ENCODE measurements around the gene GLO1.
A peak's percentile ranks its signal among the peaks of the same experiment; 100 is the strongest.

GLO1 gene

DNA sequence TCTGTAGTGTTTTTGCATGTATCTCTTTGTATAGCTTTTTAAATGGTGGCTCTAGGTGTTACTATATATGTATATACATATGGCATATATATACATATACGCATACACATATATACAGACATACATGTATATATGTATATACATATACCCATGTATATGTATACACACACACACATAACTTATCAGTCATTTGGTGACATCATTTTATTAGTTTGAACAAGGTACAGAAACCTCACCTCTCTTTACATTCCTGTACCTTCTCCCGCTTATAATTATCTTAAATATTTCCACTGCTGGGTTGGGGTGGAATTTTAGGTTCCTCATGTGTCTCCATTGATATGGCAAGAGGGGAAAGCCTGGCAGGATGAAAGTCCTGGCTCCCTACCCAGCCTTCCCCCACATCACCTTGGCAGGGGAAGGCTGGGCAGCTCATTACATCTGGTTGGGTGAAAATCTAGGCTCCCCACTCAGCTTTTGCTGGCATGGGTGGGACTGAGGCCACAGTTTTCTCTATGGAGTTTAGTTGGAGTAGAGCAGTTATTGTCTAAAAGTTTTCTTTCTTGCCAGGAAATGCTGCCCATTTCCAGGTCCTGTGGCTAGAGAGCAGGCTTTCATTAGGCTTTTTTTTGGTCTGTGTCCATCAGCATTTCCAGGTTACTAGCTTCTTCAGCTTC lies 7.6 kb downstream of the GLO1 start:
- Mint-ChIP-seq H3K27ac (no peak overlapping the region), H3K9me3 (peaks cover 14% of the 10 kb centered on the region), H3K4me3 (no peak overlapping the region), H3K4me1 (ENCODE audit: low read depth) (peaks cover 37% of the 10 kb centered on the region), H3K27me3 (ENCODE audit: low read depth) (no peaks in the 10 kb centered on the region), H3K36me3 (ENCODE audit: low read depth) (peaks cover 46% of the 10 kb centered on the region)
- no peak for DNase-seq (ENCODE audit: low spot score)

DNA sequence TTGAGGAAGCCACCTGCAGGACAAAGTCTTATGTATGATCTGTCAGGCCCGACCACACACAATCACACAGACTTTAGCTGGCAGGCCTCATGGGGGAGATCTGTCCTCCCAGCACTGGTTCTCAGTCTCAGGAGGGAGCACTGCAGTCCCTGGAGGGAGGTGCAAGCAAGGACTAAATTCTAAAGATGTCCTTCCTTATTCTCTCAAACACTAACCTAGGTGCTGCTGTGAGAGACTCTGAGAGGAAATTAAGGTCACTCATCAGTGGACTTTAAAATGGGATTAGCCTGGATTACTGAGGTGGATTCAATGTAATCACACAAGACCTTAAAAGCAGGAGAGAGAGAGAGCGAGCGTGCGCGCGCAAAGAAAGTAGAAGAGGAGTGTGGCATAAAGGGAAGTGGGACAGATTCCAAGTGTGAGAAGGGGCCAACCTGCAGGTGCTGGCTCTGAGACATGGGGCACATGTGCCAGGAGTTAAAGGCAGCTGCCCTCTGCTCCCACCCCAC lies 14.3 kb downstream of the GLO1 start:
- Mint-ChIP-seq H3K9me3 (no peaks in the 10 kb centered on the region), H3K27me3 (ENCODE audit: low read depth) (no peaks in the 10 kb centered on the region), H3K4me1 (ENCODE audit: low read depth) (peaks cover 28% of the 10 kb centered on the region), H3K4me3 (no peak overlapping the region), H3K36me3 (ENCODE audit: low read depth) (peaks cover 17% of the 10 kb centered on the region), H3K27ac (no peak overlapping the region)
- no peak for DNase-seq (ENCODE audit: low spot score)

DNA sequence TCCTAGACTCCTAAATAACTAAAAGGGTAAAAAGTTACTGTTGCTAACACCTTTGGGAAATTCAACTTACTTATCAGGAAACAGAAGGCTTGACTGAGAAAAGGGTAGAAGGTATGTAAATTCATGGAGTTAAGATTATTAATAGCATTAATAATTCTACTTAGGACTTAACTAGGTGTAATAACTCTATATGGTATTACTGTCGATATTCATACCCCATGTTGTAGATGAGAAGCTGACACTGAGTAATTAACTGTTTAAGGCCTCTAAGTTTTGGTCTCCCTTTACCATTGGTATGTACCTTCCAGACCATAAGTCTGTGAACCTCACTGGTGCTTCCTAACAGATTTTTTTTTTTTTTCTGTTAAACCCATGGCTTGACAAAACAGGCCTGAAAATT lies 15.4 kb downstream of the GLO1 start:
- H3K4me1 Mint-ChIP-seq (ENCODE audit: low read depth) = peaks cover 28% of the 10 kb centered on the region
- no peak overlapping the region for H3K4me3 Mint-ChIP-seq
- no peak overlapping the region for H3K27ac Mint-ChIP-seq
- H3K36me3 Mint-ChIP-seq (ENCODE audit: low read depth) = peaks cover 14% of the 10 kb centered on the region
- no peak for DNase-seq (ENCODE audit: low spot score)
- H3K27me3 Mint-ChIP-seq (ENCODE audit: low read depth) = no peaks in the 10 kb centered on the region
- no peaks in the 10 kb centered on the region for H3K9me3 Mint-ChIP-seq

DNA sequence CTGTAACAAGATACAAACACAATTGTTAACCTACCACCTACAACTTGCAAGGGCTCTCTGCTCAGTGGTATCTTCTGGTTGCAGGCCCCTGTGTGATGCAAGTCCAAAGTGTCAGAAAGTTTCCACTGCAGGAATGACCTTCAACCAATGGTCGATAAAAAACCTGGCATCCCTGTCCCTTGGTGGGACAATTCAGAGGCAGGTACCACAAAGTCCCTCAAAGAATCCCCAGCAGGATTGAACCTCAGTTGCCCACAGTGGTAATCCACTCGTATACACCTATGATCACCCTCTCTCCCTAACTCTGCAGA lies 15.9 kb downstream of the GLO1 start:
- H3K27ac Mint-ChIP-seq = peak overlapping the region; percentile 32
- no peaks in the 10 kb centered on the region for H3K9me3 Mint-ChIP-seq

DNA sequence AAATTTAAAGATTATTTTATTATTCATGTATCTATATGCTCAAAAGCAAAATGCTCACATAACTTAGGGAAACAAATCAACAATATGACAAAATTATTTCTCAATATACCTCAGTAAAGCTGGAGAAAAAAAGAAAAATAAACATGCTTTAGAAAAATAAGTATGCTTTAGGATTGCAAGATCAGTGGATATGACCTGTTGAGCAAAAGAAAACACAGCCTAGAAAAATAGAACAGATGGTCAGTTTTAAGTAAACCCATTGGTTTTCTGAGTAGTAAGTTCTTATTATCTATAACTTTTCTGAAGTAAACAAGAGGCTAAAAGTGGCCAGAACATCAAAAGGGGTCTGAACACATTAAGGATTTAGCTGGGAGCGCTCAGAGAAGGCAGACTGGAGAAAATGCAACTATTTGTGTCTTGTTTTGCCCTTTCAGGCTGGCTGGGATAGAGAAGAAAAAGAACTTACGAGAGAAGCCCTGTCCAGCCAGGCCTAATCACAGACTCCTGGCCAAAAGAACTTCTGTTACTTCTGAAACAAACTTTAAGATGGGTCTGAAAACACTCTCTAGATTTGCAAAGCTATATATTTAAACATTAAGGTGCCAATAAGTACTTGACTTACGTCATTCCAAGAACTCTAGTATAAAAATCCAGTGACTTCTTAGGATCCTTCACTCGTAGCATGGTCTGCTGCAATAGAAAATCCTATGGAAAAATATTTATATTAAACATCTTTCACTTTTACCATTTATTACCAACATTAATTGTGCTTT lies 16.5 kb downstream of the GLO1 start:
- Mint-ChIP-seq H3K9me3 (no peaks in the 10 kb centered on the region), H3K4me1 (ENCODE audit: low read depth) (peaks cover 28% of the 10 kb centered on the region), H3K27me3 (ENCODE audit: low read depth) (no peaks in the 10 kb centered on the region), H3K36me3 (ENCODE audit: low read depth) (peaks cover 20% of the 10 kb centered on the region), H3K27ac (peak overlapping the region; percentile 29), H3K4me3 (no peak overlapping the region)
- DNase-seq (ENCODE audit: low spot score) = no peak

More for the DNA sequence above, 15.9 kb downstream of the GLO1 start:
- Mint-ChIP-seq H3K36me3 (ENCODE audit: low read depth) (peaks cover 14% of the 10 kb centered on the region), H3K4me1 (ENCODE audit: low read depth) (peaks cover 28% of the 10 kb centered on the region), H3K27me3 (ENCODE audit: low read depth) (no peaks in the 10 kb centered on the region), H3K4me3 (no peak overlapping the region)
- DNase-seq (ENCODE audit: low spot score) = no peak

DNA sequence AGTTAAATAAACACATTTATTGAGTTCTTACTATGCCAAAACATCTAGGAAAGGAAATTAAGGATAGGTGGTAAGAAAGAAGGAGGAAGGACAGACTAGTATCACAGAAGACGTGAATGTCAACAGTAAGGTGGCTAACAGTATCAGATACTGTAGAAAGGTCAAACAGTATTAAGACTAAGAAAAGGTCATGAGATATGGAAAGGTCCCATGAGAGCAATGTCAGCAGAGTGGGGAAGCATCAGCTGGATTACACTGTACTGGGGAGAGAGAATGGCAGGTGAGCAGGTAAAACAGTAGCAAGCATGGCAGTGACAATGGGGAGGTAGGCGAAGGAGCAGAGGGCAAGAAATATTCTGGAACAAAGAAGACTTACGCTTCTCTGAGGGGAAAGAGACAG lies 18.0 kb downstream of the GLO1 start:
- Mint-ChIP-seq H3K9me3 (no peaks in the 10 kb centered on the region), H3K4me1 (ENCODE audit: low read depth) (peaks cover 25% of the 10 kb centered on the region), H3K27ac (peak overlapping the region; percentile 29), H3K4me3 (no peak overlapping the region), H3K36me3 (ENCODE audit: low read depth) (peaks cover 25% of the 10 kb centered on the region), H3K27me3 (ENCODE audit: low read depth) (no peaks in the 10 kb centered on the region)
- DNase-seq (ENCODE audit: low spot score) = no peak

DNA sequence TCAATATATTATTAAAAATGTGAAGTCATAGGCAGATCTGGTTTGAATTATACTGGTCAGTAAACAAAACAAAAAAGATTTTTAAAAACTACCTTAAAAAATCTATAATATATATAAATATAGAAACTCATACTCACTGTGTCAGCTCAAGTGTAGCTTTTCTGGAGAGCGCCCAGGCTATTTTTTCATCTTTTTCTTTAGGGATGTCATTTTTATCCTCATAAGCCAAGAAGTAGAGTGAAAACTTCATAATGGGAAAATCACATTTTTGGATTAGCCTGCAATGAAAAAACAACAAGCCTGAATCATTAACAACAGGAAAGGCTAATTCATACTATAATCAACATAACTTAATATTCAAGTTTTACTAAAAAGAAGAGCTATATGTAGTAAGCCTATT lies 18.7 kb downstream of the GLO1 start:
- Mint-ChIP-seq H3K4me1 (ENCODE audit: low read depth) (peaks cover 22% of the 10 kb centered on the region), H3K27me3 (ENCODE audit: low read depth) (no peaks in the 10 kb centered on the region), H3K9me3 (no peaks in the 10 kb centered on the region), H3K4me3 (no peak overlapping the region), H3K27ac (peak overlapping the region; percentile 24), H3K36me3 (ENCODE audit: low read depth) (peaks cover 25% of the 10 kb centered on the region)
- DNase-seq (ENCODE audit: low spot score) = no peak

DNA sequence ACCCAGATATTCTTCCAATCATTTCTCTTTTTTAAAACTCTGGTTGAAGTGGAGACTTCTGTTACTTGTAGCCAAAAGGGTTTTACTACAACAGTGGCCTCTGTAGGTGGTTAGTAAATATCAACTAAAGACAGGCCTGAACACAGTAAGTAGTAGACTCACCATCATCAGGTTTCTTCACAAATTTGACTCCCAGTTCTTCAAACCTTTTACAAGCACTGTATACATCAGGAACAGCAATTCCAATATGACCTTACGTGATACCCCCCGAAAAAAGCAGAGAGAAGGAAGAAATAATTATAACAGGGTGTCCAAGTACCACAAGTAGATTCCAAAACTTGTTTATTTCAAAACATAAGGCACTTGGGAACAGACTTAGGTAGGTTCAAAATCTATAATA lies 21.1 kb downstream of the GLO1 start:
- peaks cover 35% of the 10 kb centered on the region for H3K36me3 Mint-ChIP-seq (ENCODE audit: low read depth)
- DNase-seq (ENCODE audit: low spot score) = no peak
- no peaks in the 10 kb centered on the region for H3K27me3 Mint-ChIP-seq (ENCODE audit: low read depth)
- no peak overlapping the region for H3K27ac Mint-ChIP-seq
- H3K9me3 Mint-ChIP-seq = no peaks in the 10 kb centered on the region
- H3K4me3 Mint-ChIP-seq = no peak overlapping the region
- H3K4me1 Mint-ChIP-seq (ENCODE audit: low read depth) = peaks cover 17% of the 10 kb centered on the region

DNA sequence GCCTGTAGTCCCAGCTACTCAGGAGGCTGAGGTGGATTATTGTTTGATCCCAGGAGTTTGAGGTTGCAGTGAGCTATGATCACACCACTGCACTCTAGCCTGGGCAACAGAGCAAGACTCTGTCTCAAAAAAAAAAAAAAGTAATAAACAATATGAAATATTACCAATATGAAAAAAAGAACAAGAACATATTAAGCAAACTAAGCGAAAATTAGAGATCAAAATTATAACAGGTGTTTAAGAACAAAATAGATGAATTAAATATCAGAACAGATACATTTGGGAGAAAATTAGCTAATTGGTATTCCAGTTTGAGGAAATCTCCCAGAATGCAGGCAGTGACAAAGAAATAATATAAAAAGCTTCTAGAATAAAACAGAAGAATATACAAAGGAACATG lies 23.3 kb downstream of the GLO1 start:
- H3K4me1 Mint-ChIP-seq (ENCODE audit: low read depth) = peaks cover 14% of the 10 kb centered on the region
- H3K27me3 Mint-ChIP-seq (ENCODE audit: low read depth) = no peaks in the 10 kb centered on the region
- no peak overlapping the region for H3K4me3 Mint-ChIP-seq
- H3K9me3 Mint-ChIP-seq = no peaks in the 10 kb centered on the region
- no peak for DNase-seq (ENCODE audit: low spot score)
- no peak overlapping the region for H3K27ac Mint-ChIP-seq
- H3K36me3 Mint-ChIP-seq (ENCODE audit: low read depth) = peaks cover 51% of the 10 kb centered on the region

DNA sequence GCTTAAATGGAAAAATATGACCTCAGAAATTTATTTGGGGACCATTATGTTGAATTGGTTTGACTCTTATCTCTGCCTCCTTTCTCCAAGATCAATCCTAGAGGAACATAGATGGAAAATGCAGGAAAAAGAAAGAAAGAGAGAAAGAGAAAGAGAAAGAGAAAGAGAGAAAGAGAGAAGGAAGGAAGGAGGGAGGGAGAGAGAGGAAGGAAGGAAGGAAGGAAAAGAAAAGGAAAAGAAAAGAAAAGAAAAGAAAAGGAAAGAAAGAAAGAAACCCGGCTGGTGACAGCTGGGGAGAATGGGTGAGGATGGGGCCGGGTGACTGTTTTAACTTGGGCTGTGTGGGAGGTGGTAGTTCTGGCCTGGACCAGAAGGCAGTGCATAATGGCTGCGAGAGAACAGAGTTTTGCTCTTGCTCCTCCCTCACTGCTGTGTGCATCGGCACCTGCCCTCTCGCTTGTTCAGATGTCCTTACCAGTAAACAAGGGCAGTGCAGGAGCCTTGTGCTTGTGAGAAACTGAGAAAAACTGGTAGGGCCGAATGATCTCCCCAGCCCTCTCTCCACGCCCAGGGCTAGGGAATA lies 24.7 kb downstream of the GLO1 start:
- Mint-ChIP-seq H3K4me1 (ENCODE audit: low read depth) (peaks cover 20% of the 10 kb centered on the region), H3K36me3 (ENCODE audit: low read depth) (peaks cover 56% of the 10 kb centered on the region), H3K4me3 (no peak overlapping the region), H3K27me3 (ENCODE audit: low read depth) (no peaks in the 10 kb centered on the region), H3K27ac (peak overlapping the region; percentile 77), H3K9me3 (peaks cover 3% of the 10 kb centered on the region)
- no peak for DNase-seq (ENCODE audit: low spot score)

DNA sequence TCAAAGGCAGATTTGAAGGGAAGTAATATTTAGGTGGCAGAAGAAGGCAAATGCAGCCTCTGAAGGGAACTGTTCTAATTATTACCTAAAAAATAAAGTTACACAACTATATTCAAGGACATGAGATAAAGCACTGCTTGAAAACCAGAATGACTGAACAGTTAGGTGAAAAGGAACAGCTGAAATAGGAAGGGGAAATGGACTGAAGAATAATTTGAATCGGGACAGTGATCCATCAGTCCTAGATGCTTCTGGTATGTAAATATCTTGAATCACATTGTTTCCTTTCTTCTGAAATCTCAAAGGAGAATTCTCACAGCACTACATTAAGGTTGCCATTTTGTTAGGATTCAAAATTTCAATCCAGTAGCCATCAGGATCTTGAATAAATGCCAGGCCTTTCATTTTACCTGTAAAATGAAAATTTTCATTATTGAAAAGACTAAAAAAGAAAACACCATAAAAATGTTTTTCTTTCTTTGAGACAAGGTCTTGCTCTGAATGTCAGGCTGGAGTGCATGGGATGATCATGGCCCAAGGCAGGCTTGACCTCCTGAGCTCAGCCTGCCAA lies 25.9 kb downstream of the GLO1 start:
- H3K4me1 Mint-ChIP-seq (ENCODE audit: low read depth) = peaks cover 27% of the 10 kb centered on the region
- no peak overlapping the region for H3K4me3 Mint-ChIP-seq
- H3K27ac Mint-ChIP-seq = peak overlapping the region; percentile 58
- H3K36me3 Mint-ChIP-seq (ENCODE audit: low read depth) = peaks cover 56% of the 10 kb centered on the region
- DNase-seq (ENCODE audit: low spot score) = no peak
- H3K27me3 Mint-ChIP-seq (ENCODE audit: low read depth) = no peaks in the 10 kb centered on the region
- peaks cover 3% of the 10 kb centered on the region for H3K9me3 Mint-ChIP-seq

DNA sequence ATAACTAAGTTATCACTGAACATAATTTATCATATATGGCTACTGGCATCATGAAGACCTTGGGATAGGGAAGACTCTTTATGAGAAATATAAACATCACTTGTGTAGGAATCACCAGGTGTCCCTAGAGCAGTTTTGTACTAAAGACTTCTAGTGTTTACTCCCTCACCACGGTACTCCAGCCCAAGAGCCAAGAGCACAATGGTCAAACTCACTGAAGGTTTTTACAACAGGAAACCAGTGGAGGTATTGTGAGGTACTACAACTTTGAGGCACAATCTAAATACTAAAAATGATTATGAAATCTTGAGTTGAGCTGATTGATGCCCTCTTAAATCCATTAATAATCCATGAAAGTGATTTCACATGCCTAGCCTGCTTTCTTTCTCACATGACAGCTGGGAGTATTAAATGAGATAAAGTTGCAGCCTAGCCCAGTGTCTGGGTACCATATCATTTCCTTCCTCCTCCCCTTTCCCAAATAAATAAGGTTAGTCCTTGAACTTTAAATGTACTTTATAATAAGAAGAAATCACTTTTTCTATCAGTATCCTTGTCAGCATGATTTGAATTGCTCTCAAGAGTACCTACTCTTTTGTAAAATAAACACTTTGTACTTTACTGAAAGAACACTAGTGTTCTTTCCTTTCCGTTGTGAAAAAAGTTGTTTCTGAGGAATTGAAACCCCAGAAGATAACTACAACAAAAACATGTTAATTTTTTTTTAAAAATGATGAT lies 26.5 kb downstream of the GLO1 start:
- H3K27ac Mint-ChIP-seq = peak overlapping the region; percentile 58
- H3K9me3 Mint-ChIP-seq = peaks cover 3% of the 10 kb centered on the region
- H3K4me3 Mint-ChIP-seq = no peak overlapping the region
- no peak for DNase-seq (ENCODE audit: low spot score)
- peaks cover 50% of the 10 kb centered on the region for H3K36me3 Mint-ChIP-seq (ENCODE audit: low read depth)
- peaks cover 28% of the 10 kb centered on the region for H3K4me1 Mint-ChIP-seq (ENCODE audit: low read depth)
- H3K27me3 Mint-ChIP-seq (ENCODE audit: low read depth) = no peaks in the 10 kb centered on the region

DNA sequence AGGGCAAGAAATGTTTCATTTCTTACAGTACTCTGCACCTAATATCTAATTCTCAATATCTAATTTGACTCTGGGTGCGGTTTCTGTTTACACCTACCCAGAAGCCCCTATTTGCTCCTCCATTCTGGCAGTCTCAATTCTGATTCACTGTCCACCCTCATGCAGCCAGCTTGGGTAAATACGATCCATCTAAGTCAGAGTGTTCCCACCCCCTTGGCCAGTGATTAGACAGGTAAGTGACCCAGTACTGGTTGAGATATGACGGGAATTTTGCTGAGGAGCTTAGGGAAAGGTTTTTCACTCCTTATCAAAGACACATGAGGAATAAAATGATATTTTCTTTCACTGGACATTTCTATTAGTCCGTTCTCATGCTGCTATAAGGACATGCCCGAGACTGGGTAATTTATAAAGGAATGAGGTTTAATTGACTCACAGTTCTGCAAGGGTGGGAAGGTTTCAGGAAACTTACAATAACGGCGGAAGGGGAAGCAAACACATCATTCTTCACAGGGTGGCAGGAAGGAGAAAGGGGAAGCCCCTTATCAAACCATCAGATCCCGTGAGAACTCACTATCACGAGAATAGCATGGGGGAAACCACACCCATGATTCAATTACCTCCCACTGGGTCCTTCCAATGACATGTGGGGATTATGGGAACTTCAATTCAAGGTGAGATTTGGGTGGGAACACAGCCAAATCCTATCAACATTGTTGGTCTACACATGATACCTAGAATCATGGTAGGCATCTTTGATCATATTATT lies 29.4 kb downstream of the GLO1 start:
- DNase-seq (ENCODE audit: low spot score) = peak; percentile 24
- Mint-ChIP-seq H3K27ac (peak overlapping the region; percentile 4), H3K9me3 (peaks cover 3% of the 10 kb centered on the region), H3K27me3 (ENCODE audit: low read depth) (no peaks in the 10 kb centered on the region), H3K36me3 (ENCODE audit: low read depth) (peaks cover 42% of the 10 kb centered on the region), H3K4me1 (ENCODE audit: low read depth) (peaks cover 28% of the 10 kb centered on the region), H3K4me3 (no peak overlapping the region)
